ENCODE measurements around the gene PTPN14. TPM values are rescaled to one million over a fixed set of nuclear protein-coding genes. Genes with fewer than 3 reads are reported as not detected.

PTPN14 gene
- total and polyA plus RNA-seq, 2 of the 8 experiments (the other 6 are each of a cell fraction or from before 2014, with no cell fraction given): 14.4 to 93.6 TPM

DNA sequence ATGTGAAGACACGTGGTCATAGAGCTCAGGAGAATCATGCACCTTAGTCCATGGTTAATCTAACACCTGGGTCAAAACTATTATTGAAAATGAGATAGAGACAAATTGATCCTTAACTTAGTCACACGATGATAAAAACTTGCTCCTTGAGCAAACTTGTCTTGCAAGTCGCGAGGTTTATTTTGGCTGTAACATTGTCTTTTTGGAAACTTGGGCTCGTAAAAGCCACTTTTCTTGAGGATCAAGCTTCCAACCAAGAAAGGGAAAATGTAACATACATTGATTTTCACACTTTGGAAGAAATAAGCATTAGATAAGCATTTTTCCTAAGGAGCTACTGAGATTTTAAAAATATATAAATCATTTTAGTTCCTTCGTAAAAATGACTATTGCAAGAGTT lies 31.7 kb upstream of the PTPN14 start (continued):
- TF ChIP-seq NANOG (IDR thresholded peaks at IDR 0.05; ENCODE audit: insufficient read depth, low read depth, low read length, poor library complexity, severe bottlenecking): no peak
- no peak for TF ChIP-seq BCL11A (IDR thresholded peaks at IDR 0.05; ENCODE audit: low read depth in 2 of 2, low read length in 2 of 2)
- no peak for TF ChIP-seq CHD2 (IDR thresholded peaks at IDR 0.05; ENCODE audit: low read length)
- no peak for TF ChIP-seq TAF1 (IDR thresholded peaks at IDR 0.05; ENCODE audit: low read depth, low read length)
- TF ChIP-seq RXRA (IDR thresholded peaks at IDR 0.05; ENCODE audit: insufficient read depth, low read depth, low read length): no peak
- no peak for TF ChIP-seq CBX5 (IDR thresholded peaks at IDR 0.05; ENCODE audit: low read depth, low read length)
- no peak for TF ChIP-seq KDM4A (IDR thresholded peaks at IDR 0.05; ENCODE audit: low read depth, low read length, severe bottlenecking)
- no peak for TF ChIP-seq KDM5A (IDR thresholded peaks at IDR 0.05; ENCODE audit: low read length)
